Activated CD8-positive, alpha-beta T cell treated with anti-CD3 and anti-CD28 coated beads for 36 hours (primary cell): ENCODE data around the gene TUBAL3. TPM values are rescaled to one million over a fixed set of nuclear protein-coding genes. Genes with fewer than 3 reads are reported as not detected.

Experiments used
- ATAC-seq: fragments of 200-7000 bp; cut with Tn5 transposase; one replicate; pipeline ENCODE4 v1.10.0; 2021; ENCODE audit warnings: mild to moderate bottlenecking, moderate library complexity
- CTCF ChIA-PET: fragments of 350-600 bp; sonication (Branson Sonifier 250); formaldehyde crosslinking; loops from one replicate; lab custom pipeline; 2021; ENCODE audit warnings: antibody characterized with exemption; lab: Charles Lee
- POLR2A ChIA-PET: fragments of 350-600 bp; sonication (Branson Sonifier 250); formaldehyde crosslinking; loops from one replicate; lab custom pipeline; 2021; ENCODE audit warnings: antibody characterized with exemption; lab: Charles Lee
- DNase-seq: peaks from one replicate; pipeline ENCODE4 v3.0.0-alpha.2; 2020
- H3K27ac Mint-ChIP-seq: one replicate; pipeline ENCODE4 v1.8.0; 2021; ENCODE audit warnings: mild to moderate bottlenecking, mixed read lengths
- H3K27me3 Mint-ChIP-seq: one replicate; pipeline ENCODE4 v1.8.0; 2021; ENCODE audit warnings: mixed read lengths
- H3K36me3 Mint-ChIP-seq: one replicate; pipeline ENCODE4 v1.8.0; 2021; ENCODE audit warnings: low read depth, mixed read lengths
- H3K4me1 Mint-ChIP-seq: one replicate; pipeline ENCODE4 v1.8.0; 2021; ENCODE audit warnings: low read depth, mixed read lengths
- H3K4me3 Mint-ChIP-seq: one replicate; pipeline ENCODE4 v1.8.0; 2021; ENCODE audit warnings: mild to moderate bottlenecking, moderate library complexity, mixed read lengths
- H3K9me3 Mint-ChIP-seq: one replicate; pipeline ENCODE4 v1.8.0; 2021; ENCODE audit warnings: mixed read lengths
- CTCF ChIP-seq: fragments of 200-600 bp; IDR thresholded peaks from one replicate; pipeline ENCODE4 v1.8.0; 2022; ENCODE audit warnings: antibody characterized with exemption, mild to moderate bottlenecking
- intact Hi-C: fragments of 100-400 bp; cut with micrococcal nuclease; formaldehyde crosslinking; loops from one replicate; pipeline ENCODE4 v1.10.0; 2022
- total RNA-seq, 2 experiments: library from RNA; stranded (reverse); gene quantifications; one replicate each; pipeline ENCODE4 v1.2.3, GENCODE V29; 2021

Gene TUBAL3
- total RNA-seq, 2 experiments from 2014 or later = not detected

GRCh38 chr10:5373307-5373706 lies 31.3 kb downstream of the TUBAL3 start:
- no peak overlapping the region for H3K27ac Mint-ChIP-seq
- CTCF ChIA-PET = no interaction called here

GRCh38 chr10:5370493-5371352 lies 33.9 kb downstream of the TUBAL3 start:
- TF ChIP-seq CTCF = no peak
- H3K9me3 Mint-ChIP-seq = peaks cover 9% of the 10 kb centered on the region
- ChIA-PET POLR2A (no interaction called here), CTCF (no interaction called here)
- H3K4me3 Mint-ChIP-seq = no peak overlapping the region
- peaks cover 2% of the 10 kb centered on the region for H3K27me3 Mint-ChIP-seq
- no peak for DNase-seq
- intact Hi-C loops = no loop called here
- no peak for ATAC-seq
- no peaks in the 10 kb centered on the region for H3K4me1 Mint-ChIP-seq
- no peak overlapping the region for H3K27ac Mint-ChIP-seq
- H3K36me3 Mint-ChIP-seq = no peaks in the 10 kb centered on the region

More at GRCh38 chr10:5373307-5373706, 31.3 kb downstream of the TUBAL3 start:
- H3K4me3 Mint-ChIP-seq = no peak overlapping the region
- H3K4me1 Mint-ChIP-seq = no peaks in the 10 kb centered on the region
- H3K27me3 Mint-ChIP-seq = peaks cover 2% of the 10 kb centered on the region
- POLR2A ChIA-PET = no interaction called here
- DNase-seq (no peak), ATAC-seq (no peak)
- intact Hi-C loops = no loop called here
- H3K9me3 Mint-ChIP-seq = peaks cover 9% of the 10 kb centered on the region
- no peak for TF ChIP-seq CTCF
- no peaks in the 10 kb centered on the region for H3K36me3 Mint-ChIP-seq

GRCh38 chr10:5369362-5370158 lies 35.1 kb downstream of the TUBAL3 start:
- H3K27ac Mint-ChIP-seq = no peak overlapping the region
- CTCF ChIA-PET = no interaction called here
- no peaks in the 10 kb centered on the region for H3K4me1 Mint-ChIP-seq

GRCh38 chr10:5365928-5366327 lies 38.7 kb downstream of the TUBAL3 start:
- peaks cover 6% of the 10 kb centered on the region for H3K9me3 Mint-ChIP-seq
- H3K4me3 Mint-ChIP-seq = no peak overlapping the region
- H3K27ac Mint-ChIP-seq = no peak overlapping the region
- DNase-seq (no peak), ATAC-seq (no peak)
- no peaks in the 10 kb centered on the region for H3K36me3 Mint-ChIP-seq
- TF ChIP-seq CTCF = no peak
- ChIA-PET CTCF (no interaction called here), POLR2A (no interaction called here)
- H3K4me1 Mint-ChIP-seq = no peaks in the 10 kb centered on the region
- intact Hi-C loops = no loop called here
- H3K27me3 Mint-ChIP-seq = peaks cover 3% of the 10 kb centered on the region

More at GRCh38 chr10:5369362-5370158, 35.1 kb downstream of the TUBAL3 start:
- DNase-seq = no peak
- no peaks in the 10 kb centered on the region for H3K36me3 Mint-ChIP-seq
- peaks cover 2% of the 10 kb centered on the region for H3K27me3 Mint-ChIP-seq
- ATAC-seq = no peak
- intact Hi-C loops = no loop called here
- POLR2A ChIA-PET = no interaction called here
- no peak for TF ChIP-seq CTCF
- H3K9me3 Mint-ChIP-seq = peaks cover 9% of the 10 kb centered on the region
- H3K4me3 Mint-ChIP-seq = no peak overlapping the region

- H3K27me3 Mint-ChIP-seq = peaks cover 5% of the 10 kb centered on the region
- ATAC-seq (no peak), DNase-seq (no peak)
- ChIA-PET CTCF (no interaction called here), POLR2A (no interaction called here)
- no peaks in the 10 kb centered on the region for H3K4me1 Mint-ChIP-seq
- intact Hi-C loops = no loop called here
- no peaks in the 10 kb centered on the region for H3K9me3 Mint-ChIP-seq
- no peak within 1 kb of the TSS for H3K4me3 Mint-ChIP-seq
- no peak within 1 kb of the TSS for H3K27ac Mint-ChIP-seq
- no peak for TF ChIP-seq CTCF
- no peaks in the 10 kb centered on the region for H3K36me3 Mint-ChIP-seq
These were observed 39.7 kb downstream of the TUBAL3 start, which contains the start of gene UCN3 for GRCh38 chr10:5364890-5365338. UCN3 (plus strand) TSS chr10:5364966; CDS start chr10:5373721, 8,755 bp downstream.
